NOMO-1 (cell line): ENCODE measurements around the gene KCTD16.

Experiments used
- DNase-seq, 2 experiments: peaks; one replicate each; lab custom pipeline; 2025; ENCODE audit not compliant: unreplicated experiment in 2 of 2; lab: John Stamatoyannopoulos, UW

The KCTD16 gene

GRCh38 chr5:144205141-144205551, 34.5 kb downstream of the KCTD16 start:
- DNase-seq: no peak

- DNase-seq: no peak
Observed at GRCh38 chr5:144206141-144206540, 35.5 kb downstream of the KCTD16 start.

- no peak for DNase-seq
Observed at GRCh38 chr5:144207875-144208444, 37.3 kb downstream of the KCTD16 start.

GRCh38 chr5:144209361-144209760, 38.7 kb downstream of the KCTD16 start:
- DNase-seq: no peak

GRCh38 chr5:144210655-144211054, 40.0 kb downstream of the KCTD16 start:
- no peak for DNase-seq

- DNase-seq: no peak
Observed at GRCh38 chr5:144219869-144220268, 49.2 kb downstream of the KCTD16 start.

GRCh38 chr5:144227363-144227999, 56.8 kb downstream of the KCTD16 start:
- DNase-seq: no peak

GRCh38 chr5:144230806-144231205, 60.1 kb downstream of the KCTD16 start:
- no peak for DNase-seq

GRCh38 chr5:144232285-144232684, 61.6 kb downstream of the KCTD16 start:
- no peak for DNase-seq

GRCh38 chr5:144236499-144236898, 65.8 kb downstream of the KCTD16 start:
- no peak for DNase-seq

GRCh38 chr5:144237851-144238250, 67.2 kb downstream of the KCTD16 start:
- no peak for DNase-seq

GRCh38 chr5:144247131-144247530, 76.5 kb downstream of the KCTD16 start:
- DNase-seq: no peak

GRCh38 chr5:144248015-144248414, 77.3 kb downstream of the KCTD16 start:
- no peak for DNase-seq

- no peak for DNase-seq
Observed at GRCh38 chr5:144249755-144250464, 79.2 kb downstream of the KCTD16 start.

- DNase-seq: no peak
Observed at GRCh38 chr5:144254552-144254951, 83.9 kb downstream of the KCTD16 start.

GRCh38 chr5:144260121-144260520, 89.4 kb downstream of the KCTD16 start:
- DNase-seq: no peak

- no peak for DNase-seq
Observed at GRCh38 chr5:144265643-144266247, 95.1 kb downstream of the KCTD16 start.

GRCh38 chr5:144267961-144268513, 97.4 kb downstream of the KCTD16 start:
- no peak for DNase-seq

GRCh38 chr5:144273232-144274027, 102.8 kb downstream of the KCTD16 start:
- no peak for DNase-seq

- no peak for DNase-seq
Observed at GRCh38 chr5:144275329-144275728, 104.7 kb downstream of the KCTD16 start.
